ENCODE results near the gene MFSD2A. TPM values are rescaled to one million over a fixed set of nuclear protein-coding genes. Genes with fewer than 3 reads are reported as not detected.

Gene MFSD2A
- total RNA-seq, 1 experiment from 2014 or later = 8.0 TPM

DNA sequence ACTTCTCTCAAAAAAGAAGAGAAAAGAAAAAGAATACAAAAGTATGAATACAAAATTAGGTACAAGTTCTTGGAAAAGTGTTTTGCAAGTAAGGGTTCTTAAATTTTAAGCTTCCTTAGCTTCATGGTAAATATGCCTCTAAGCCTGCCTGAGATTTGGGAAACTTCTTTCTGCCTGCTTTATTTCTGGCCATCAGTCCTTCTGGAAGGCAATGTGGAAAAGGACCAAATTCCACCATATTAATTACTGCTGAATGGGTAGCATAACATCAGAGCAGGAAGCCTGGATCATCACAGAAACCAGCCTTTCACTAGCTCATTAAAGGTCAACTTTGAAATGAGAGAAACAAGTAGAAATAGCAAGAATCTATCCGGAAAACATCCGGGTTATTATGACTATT is 46.5 kb downstream of the MFSD2A start:
- no peak overlapping the region for H3K9ac ChIP-seq (ENCODE audit: low read length)
- ATAC-seq (no peak), DNase-seq (ENCODE audit: low read depth, low spot score) (no peak)
- H3K4me3 ChIP-seq (replicated peaks in 1 of 2; ENCODE audit: low read depth in 1 of 2, low read length in 2 of 2) = no peak overlapping the region
- no peak overlapping the region for H3K27ac ChIP-seq (ENCODE audit: low read depth, low read length)
- no peaks in the 10 kb centered on the region for H3K27me3 ChIP-seq (ENCODE audit: insufficient read depth, low read length)
- TF ChIP-seq EZH2phosphoT487 (IDR thresholded peaks at IDR 0.05; ENCODE audit: borderline replicate concordance) (no peak), CEBPB (IDR thresholded peaks at IDR 0.05; ENCODE audit: low read depth) (no peak), ZNF274 (IDR thresholded peaks at IDR 0.05; ENCODE audit: low read depth, low read length) (no peak), POLR2A (IDR thresholded peaks at IDR 0.05; ENCODE audit: borderline replicate concordance, extremely low read depth, insufficient read depth, insufficient read length) (no peak), YY1 (IDR thresholded peaks at IDR 0.05; ENCODE audit: extremely low read depth, insufficient replicate concordance, low read depth, low read length) (no peak), SIN3A (IDR thresholded peaks at IDR 0.05; ENCODE audit: low read depth) (no peak)
- TF ChIP-seq, protein P1, sequence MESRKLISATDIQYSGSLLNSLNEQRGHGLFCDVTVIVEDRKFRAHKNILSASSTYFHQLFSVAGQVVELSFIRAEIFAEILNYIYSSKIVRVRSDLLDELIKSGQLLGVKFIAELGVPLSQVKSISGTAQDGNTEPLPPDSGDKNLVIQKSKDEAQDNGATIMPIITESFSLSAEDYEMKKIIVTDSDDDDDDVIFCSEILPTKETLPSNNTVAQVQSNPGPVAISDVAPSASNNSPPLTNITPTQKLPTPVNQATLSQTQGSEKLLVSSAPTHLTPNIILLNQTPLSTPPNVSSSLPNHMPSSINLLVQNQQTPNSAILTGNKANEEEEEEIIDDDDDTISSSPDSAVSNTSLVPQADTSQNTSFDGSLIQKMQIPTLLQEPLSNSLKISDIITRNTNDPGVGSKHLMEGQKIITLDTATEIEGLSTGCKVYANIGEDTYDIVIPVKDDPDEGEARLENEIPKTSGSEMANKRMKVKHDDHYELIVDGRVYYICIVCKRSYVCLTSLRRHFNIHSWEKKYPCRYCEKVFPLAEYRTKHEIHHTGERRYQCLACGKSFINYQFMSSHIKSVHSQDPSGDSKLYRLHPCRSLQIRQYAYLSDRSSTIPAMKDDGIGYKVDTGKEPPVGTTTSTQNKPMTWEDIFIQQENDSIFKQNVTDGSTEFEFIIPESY (IDR thresholded peaks at IDR 0.05; ENCODE audit: extremely low read depth, insufficient replicate concordance, low read length) = no peak
- TF ChIP-seq, protein P2, sequence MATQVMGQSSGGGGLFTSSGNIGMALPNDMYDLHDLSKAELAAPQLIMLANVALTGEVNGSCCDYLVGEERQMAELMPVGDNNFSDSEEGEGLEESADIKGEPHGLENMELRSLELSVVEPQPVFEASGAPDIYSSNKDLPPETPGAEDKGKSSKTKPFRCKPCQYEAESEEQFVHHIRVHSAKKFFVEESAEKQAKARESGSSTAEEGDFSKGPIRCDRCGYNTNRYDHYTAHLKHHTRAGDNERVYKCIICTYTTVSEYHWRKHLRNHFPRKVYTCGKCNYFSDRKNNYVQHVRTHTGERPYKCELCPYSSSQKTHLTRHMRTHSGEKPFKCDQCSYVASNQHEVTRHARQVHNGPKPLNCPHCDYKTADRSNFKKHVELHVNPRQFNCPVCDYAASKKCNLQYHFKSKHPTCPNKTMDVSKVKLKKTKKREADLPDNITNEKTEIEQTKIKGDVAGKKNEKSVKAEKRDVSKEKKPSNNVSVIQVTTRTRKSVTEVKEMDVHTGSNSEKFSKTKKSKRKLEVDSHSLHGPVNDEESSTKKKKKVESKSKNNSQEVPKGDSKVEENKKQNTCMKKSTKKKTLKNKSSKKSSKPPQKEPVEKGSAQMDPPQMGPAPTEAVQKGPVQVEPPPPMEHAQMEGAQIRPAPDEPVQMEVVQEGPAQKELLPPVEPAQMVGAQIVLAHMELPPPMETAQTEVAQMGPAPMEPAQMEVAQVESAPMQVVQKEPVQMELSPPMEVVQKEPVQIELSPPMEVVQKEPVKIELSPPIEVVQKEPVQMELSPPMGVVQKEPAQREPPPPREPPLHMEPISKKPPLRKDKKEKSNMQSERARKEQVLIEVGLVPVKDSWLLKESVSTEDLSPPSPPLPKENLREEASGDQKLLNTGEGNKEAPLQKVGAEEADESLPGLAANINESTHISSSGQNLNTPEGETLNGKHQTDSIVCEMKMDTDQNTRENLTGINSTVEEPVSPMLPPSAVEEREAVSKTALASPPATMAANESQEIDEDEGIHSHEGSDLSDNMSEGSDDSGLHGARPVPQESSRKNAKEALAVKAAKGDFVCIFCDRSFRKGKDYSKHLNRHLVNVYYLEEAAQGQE (IDR thresholded peaks at IDR 0.05; ENCODE audit: low read depth) = no peak
- H3K9me2 ChIP-seq (ENCODE audit: insufficient read depth) = no peaks in the 10 kb centered on the region
- no peak overlapping the region for H2AFZ ChIP-seq (ENCODE audit: low read depth, low read length, poor library complexity, severe bottlenecking)
- no peaks in the 10 kb centered on the region for H3K79me2 ChIP-seq (ENCODE audit: insufficient read depth, low read length)
- no peaks in the 10 kb centered on the region for H3K36me3 ChIP-seq (ENCODE audit: control insufficient read depth in 1 of 2, insufficient read depth in 2 of 2, low read length in 2 of 2)
- H3K4me2 ChIP-seq (ENCODE audit: low read length) = no peak overlapping the region
- CTCF ChIA-PET = no interaction called here
- POLR2A ChIA-PET = no interaction called here
- H3K9me3 ChIP-seq (ENCODE audit: control insufficient read depth in 1 of 2, insufficient read depth in 1 of 2, low read depth in 1 of 2, low read length in 2 of 2) = no peaks in the 10 kb centered on the region
- H3K4me1 ChIP-seq (ENCODE audit: control insufficient read depth in 1 of 2, insufficient read depth in 2 of 2, low read length in 2 of 2) = no peaks in the 10 kb centered on the region
- H4K20me1 ChIP-seq (ENCODE audit: insufficient read depth) = no peaks in the 10 kb centered on the region
- no TSS peak for BruUV-seq (replicated peaks)
- RAD21 ChIA-PET (ENCODE audit: low non-redundant PET in 1 of 2, low total read pairs in 2 of 2, uncharacterized antibody in 2 of 2, unreplicated experiment in 2 of 2) = no interaction called here
- intact Hi-C loops (cut with micrococcal nuclease) = no loop called here
